Adrenal gland (tissue), 19 donors: ENCODE measurements around the gene DBNDD1. TPM values are rescaled to one million over a fixed set of nuclear protein-coding genes. Genes with fewer than 3 reads are reported as not detected.
"Not testable (repeated sequence)": the region's sequence is repeated elsewhere in the genome, so short reads cannot be mapped to it uniquely, and the experiment has no call there.

Experiments
- DNase-seq, 7 donors: peaks; one replicate each; pipeline ENCODE4 v3.0.0-alpha.2; 2019 to 2020
- H3K27ac ChIP-seq, 5 donors: fragments of 200-600 bp; sonication (generic) in 4 of 5; 1 replicate in 3 of 5; 2 replicates in 2 of 5; pipeline versions ENCODE4 v1.5.1 to v1.8.0; 2016 to 2020; ENCODE audit warnings: mild to moderate bottlenecking in 1 of 5
- H3K27me3 ChIP-seq: fragments of 200-600 bp; 2 replicates; pipeline ENCODE4 v1.8.0; 2021
- H3K36me3 ChIP-seq, 2 donors: fragments of 200-600 bp; replicated peaks in 1 of 2; 1 replicate in 1 of 2; 2 replicates in 1 of 2; pipeline versions ENCODE4 v1.5.1 to v1.8.0; 2018 to 2022
- H3K4me1 ChIP-seq, 2 donors: fragments of 200-600 bp; replicated peaks in 1 of 2; 1 replicate in 1 of 2; 2 replicates in 1 of 2; pipeline versions ENCODE4 v1.5.1 to v1.8.0; 2018 to 2021
- H3K4me3 ChIP-seq, 4 donors: fragments of 200-600 bp; sonication (generic) in 3 of 4; one replicate each; pipeline ENCODE4 v1.5.1; 2016 to 2018
- H3K9me3 ChIP-seq, 3 donors: fragments of 200-600 bp; sonication (generic) in 1 of 3; replicated peaks in 1 of 3; 1 replicate in 2 of 3; 2 replicates in 1 of 3; pipeline versions ENCODE4 v1.5.1 to v1.8.0; 2016 to 2021
- POLR2A ChIP-seq, 2 donors: fragments of 450-650 bp; IDR thresholded peaks; one replicate each; pipeline ENCODE4 v1.6.1; 2017; ENCODE audit warnings: antibody characterized with exemption in 2 of 2, mild to moderate bottlenecking in 2 of 2, moderate library complexity in 1 of 2
- WGBS, 4 donors: extraction: QIAGEN DNeasy Blood & Tissue Kit in 2 of 4; methylation state at CpG; one replicate each; pipeline versions ENCODE4 v1.1.5 to v1.1.7; 2013 to 2017; 5-methylcytosine and 5-hydroxymethylcytosine counted together
- intact Hi-C, 2 donors: fragments of 100-400 bp; cut with DNase I; formaldehyde crosslinking; loops; one replicate each; pipeline versions ENCODE4 v1.14.1 to v1.15.0; 2022 to 2023
- long read RNA-seq, 10 donors: library from polyadenylated mRNA in 3 of 10; unstranded in 2 of 10; stranded (forward) in 1 of 10; transcript quantifications; one replicate each; pipeline ENCODE4 v2.0.0 and lab custom pipeline, GENCODE V29; 2021 to 2026
- polyA plus RNA-seq, 3 donors: library from polyadenylated mRNA; stranded (reverse); fragments of 200-250 nt in 2 of 3; fragments of 350-450 nt in 1 of 3; fragmentation: Illumina TruSeq in 1 of 3; extraction: RNeasy Lipid Tissue Mini Kit (QIAGEN cat#74804) in 1 of 3; gene quantifications; one replicate each; pipeline ENCODE4 v1.2.3, GENCODE V29; 2013 to 2014
- total RNA-seq, 9 donors: library from RNA; depleted of rRNA in 4 of 9; stranded (reverse); fragments of >200 nt in 4 of 9; fragments of 120-200 nt in 1 of 9; fragmentation: NEBNext Ultra II Directional in 1 of 9; extraction: Animal tissue kit (Norgen Biotek cat#: 25700) in 1 of 9; gene quantifications; one replicate each; pipeline versions ENCODE4 v1.1.0 to v1.2.4, GENCODE V29; 2013 to 2023
- TF ChIP-seq, protein P1 (sequence below), 6 experiments: fragments of 450-650 bp in 4 of 6; fragments of 200-600 bp in 2 of 6; sonication (generic) in 1 of 6; IDR thresholded peaks; 1 replicate in 5 of 6; 2 replicates in 1 of 6; pipeline versions ENCODE4 v1.5.1 to v1.8.0; 2016 to 2021; ENCODE audit warnings: antibody characterized with exemption in 6 of 6, mild to moderate bottlenecking in 2 of 6, moderate library complexity in 1 of 6
- donor health status: healthy with polysubstance abuse.
- donor health status: Bipolar disorder and iron deficiency.
- donor health status: DM: yes; HTN: yes; CAD: no.
- donor health status: DM: no; HTN: no; CAD: no.
- donor health status: DM: no; HTN: no; CAD: no.
- donor health status: DM: yes; HTN: yes; CAD: no.

DBNDD1 gene, protein sequence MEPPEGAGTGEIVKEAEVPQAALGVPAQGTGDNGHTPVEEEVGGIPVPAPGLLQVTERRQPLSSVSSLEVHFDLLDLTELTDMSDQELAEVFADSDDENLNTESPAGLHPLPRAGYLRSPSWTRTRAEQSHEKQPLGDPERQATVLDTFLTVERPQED
- 10 to 100 TPM in 1 of 9 donors, 1 to 10 TPM in 8; 1.4 to 24.2 (median 7.7) TPM for total RNA-seq
- 1 to 10 TPM; 3.3 to 6.7 (median 5.5) TPM for polyA plus RNA-seq
- long read RNA-seq, donor 1, partial matches to known transcripts, result 0 of 10 reads
- long read RNA-seq, donor 1, other reads (novel, unspliced or antisense), result 10 of 10 reads
- long read RNA-seq, donor 2, partial matches to known transcripts, result 0 of 6 reads
- long read RNA-seq, donor 2, other reads (novel, unspliced or antisense), result 0 of 6 reads
- long read RNA-seq, donor 3, partial matches to known transcripts, result 0 of 1 reads
- long read RNA-seq, donor 3, other reads (novel, unspliced or antisense), result 0 of 1 reads
- long read RNA-seq, donor 4, transcript DBNDD1-201 (4 exons, 2,079 nt), result major isoform, 5 of 7 reads
- long read RNA-seq, donor 4, partial matches to known transcripts, result 0 of 7 reads
- long read RNA-seq, donor 4, other reads (novel, unspliced or antisense), result 0 of 7 reads
- long read RNA-seq, donor 5, transcript DBNDD1-201 (4 exons, 2,079 nt), result major isoform, 35 of 39 reads
- long read RNA-seq, donor 5, partial matches to known transcripts, result 0 of 39 reads
- long read RNA-seq, donor 5, other reads (novel, unspliced or antisense), result 2 of 39 reads
- long read RNA-seq, donor 6, partial matches to known transcripts, result 0 of 4 reads
- long read RNA-seq, donor 6, other reads (novel, unspliced or antisense), result 0 of 4 reads
- long read RNA-seq, donor 7, partial matches to known transcripts, result 0 of 1 reads
- long read RNA-seq, donor 7, other reads (novel, unspliced or antisense), result 0 of 1 reads
- long read RNA-seq, donor 8, partial matches to known transcripts, result 0 of 2 reads
- long read RNA-seq, donor 8, other reads (novel, unspliced or antisense), result 0 of 2 reads
- long read RNA-seq, donor 9, partial matches to known transcripts, result 0 of 5 reads
- long read RNA-seq, donor 9, other reads (novel, unspliced or antisense), result 0 of 5 reads
- long read RNA-seq, donor 10, partial matches to known transcripts, result 0 of 2 reads
- long read RNA-seq, donor 10, other reads (novel, unspliced or antisense), result 0 of 2 reads

DNA sequence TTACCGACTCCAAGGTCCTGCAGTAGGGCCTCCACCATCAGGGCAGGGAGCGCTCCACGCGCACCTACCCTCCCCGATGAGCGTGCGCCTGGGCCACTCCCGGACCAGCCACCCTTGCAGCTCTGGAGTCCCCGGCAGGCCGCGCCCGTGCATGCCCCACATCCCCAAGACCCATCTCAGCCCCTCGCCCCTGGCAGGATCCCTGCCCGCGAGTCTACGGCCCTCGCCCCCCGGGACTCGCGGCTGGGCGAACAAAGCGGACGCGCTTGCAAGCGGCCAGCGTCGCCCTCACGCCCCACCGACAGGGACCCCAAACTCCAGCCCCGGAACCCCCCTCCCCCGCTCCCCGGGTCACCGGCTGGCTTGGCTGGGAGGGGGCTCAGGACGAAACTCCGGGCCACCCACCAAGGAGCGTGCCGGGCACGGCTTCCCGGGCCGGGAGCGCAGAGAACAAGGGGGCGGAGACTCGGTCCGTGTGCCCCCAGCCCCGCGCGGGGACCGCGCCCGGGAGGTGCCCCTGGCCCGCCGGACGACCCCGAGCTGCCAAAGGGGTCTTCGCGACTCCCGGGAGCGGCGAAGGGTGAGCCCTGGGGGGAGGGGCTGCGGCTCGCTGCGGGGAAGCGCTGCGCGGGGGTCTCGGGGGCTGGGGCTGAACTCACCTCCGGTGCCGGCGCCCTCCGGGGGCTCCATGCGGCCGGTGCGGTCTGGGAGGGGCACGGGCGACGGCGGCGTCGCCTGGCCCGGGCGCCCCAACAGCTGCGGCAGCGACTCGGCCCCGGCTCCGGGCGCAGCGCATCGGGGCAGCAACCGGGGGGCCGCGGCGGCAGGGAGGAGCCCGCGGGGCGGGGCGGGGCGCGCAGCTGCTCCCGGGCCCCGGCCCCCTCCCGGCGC, at the start of gene DBNDD1:
Gene DBNDD1 (minus strand): TSS at position 805 of the 891 bp plus-strand sequence. CDS start 115 bp downstream, at position 690.
- peak in 2 of 7 donors; percentile 30 to 65 for DNase-seq
- H3K4me1 ChIP-seq, result peaks cover 8 to 28% of the 10 kb centered on the region in 2 donors
- intact Hi-C loops, result no loop called here
- WGBS, 4 donors, result 0 to 4% (median 3%) methylated on average over 17 to 103 of the region's 103 CpGs
- H3K27me3 ChIP-seq, result no peaks in the 10 kb centered on the region
- peak within 1 kb of the TSS in 2 of 5 donors; percentile 28 to 69 for H3K27ac ChIP-seq
- H3K4me3 ChIP-seq, result peak within 1 kb of the TSS in 3 of 4 donors; percentile 25 to 86 (median 67)
- no peaks in the 10 kb centered on the region for H3K36me3 ChIP-seq
- no peaks in the 10 kb centered on the region for H3K9me3 ChIP-seq
- TF ChIP-seq, protein P1, sequence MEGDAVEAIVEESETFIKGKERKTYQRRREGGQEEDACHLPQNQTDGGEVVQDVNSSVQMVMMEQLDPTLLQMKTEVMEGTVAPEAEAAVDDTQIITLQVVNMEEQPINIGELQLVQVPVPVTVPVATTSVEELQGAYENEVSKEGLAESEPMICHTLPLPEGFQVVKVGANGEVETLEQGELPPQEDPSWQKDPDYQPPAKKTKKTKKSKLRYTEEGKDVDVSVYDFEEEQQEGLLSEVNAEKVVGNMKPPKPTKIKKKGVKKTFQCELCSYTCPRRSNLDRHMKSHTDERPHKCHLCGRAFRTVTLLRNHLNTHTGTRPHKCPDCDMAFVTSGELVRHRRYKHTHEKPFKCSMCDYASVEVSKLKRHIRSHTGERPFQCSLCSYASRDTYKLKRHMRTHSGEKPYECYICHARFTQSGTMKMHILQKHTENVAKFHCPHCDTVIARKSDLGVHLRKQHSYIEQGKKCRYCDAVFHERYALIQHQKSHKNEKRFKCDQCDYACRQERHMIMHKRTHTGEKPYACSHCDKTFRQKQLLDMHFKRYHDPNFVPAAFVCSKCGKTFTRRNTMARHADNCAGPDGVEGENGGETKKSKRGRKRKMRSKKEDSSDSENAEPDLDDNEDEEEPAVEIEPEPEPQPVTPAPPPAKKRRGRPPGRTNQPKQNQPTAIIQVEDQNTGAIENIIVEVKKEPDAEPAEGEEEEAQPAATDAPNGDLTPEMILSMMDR (IDR thresholded peaks at IDR 0.05), result no peak
- no peak for TF ChIP-seq POLR2A (IDR thresholded peaks at IDR 0.05)

DNA sequence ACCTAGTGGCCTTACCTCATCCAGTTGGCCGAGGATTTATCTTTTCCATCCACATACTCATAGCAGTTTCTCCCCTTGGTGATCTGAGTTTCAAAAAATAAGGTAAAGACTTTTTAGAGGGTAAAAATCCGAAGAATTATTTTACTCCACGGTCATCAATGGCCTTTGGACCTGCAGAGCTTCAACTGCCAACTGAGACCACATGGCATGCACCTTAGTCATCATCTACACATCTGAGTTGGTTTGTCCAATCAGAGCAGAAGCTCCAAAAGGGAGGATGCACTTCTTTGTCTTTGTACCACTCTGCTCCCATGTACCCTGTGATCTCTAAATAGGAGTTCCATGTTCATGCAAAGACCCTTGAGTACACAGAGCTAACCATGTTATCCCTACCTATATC, 42.2 kb upstream of the DBNDD1 start:
- TF ChIP-seq, protein P1 (IDR thresholded peaks at IDR 0.05), result no peak
- Histone ChIP-seq H3K36me3 (no peaks in the 10 kb centered on the region), H3K27me3 (no peaks in the 10 kb centered on the region), H3K4me1 (no peaks in the 10 kb centered on the region), H3K4me3 (no peak overlapping the region), H3K27ac (no peak overlapping the region), H3K9me3 (no peaks in the 10 kb centered on the region)
- 63 to 70% (median 65%) methylated on average over 3 of the region's 3 CpGs for WGBS, 4 donors
- intact Hi-C loops, result no loop called here
- no peak for DNase-seq

DNA sequence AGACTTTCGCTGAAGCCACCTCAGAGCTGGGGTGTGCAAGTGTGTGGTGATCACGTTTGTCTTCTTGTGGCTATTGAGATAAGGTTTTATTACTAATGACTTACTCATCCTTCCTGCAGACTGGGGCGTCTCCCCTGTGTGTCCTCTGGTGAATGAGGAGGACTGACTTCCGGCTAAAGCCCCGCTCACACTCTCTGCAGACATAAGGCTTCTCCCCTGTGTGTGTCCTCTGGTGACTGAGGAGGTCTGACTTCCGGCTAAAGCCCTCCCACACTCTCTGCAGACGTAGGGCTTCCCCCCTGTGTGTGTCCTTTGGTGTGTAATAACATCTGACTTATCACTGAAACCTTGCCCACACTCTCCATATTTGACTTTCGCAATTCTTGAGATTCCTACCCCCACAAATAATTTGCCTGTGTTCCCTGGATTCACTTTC, 38.5 kb upstream of the DBNDD1 start:
- intact Hi-C loops, result no loop called here
- H3K9me3 ChIP-seq, result no peaks in the 10 kb centered on the region
- TF ChIP-seq, protein P1 (IDR thresholded peaks at IDR 0.05), result no peak
- TF ChIP-seq POLR2A (IDR thresholded peaks at IDR 0.05), result no peak
- H3K4me1 ChIP-seq, result no peaks in the 10 kb centered on the region
- DNase-seq, result no peak
- no peak overlapping the region for H3K27ac ChIP-seq
- 53 to 62% (median 54%) methylated on average over 7 to 8 of the region's 8 CpGs for WGBS, 4 donors
- no peak overlapping the region for H3K4me3 ChIP-seq
- no peaks in the 10 kb centered on the region for H3K36me3 ChIP-seq
- H3K27me3 ChIP-seq, result no peaks in the 10 kb centered on the region

DNA sequence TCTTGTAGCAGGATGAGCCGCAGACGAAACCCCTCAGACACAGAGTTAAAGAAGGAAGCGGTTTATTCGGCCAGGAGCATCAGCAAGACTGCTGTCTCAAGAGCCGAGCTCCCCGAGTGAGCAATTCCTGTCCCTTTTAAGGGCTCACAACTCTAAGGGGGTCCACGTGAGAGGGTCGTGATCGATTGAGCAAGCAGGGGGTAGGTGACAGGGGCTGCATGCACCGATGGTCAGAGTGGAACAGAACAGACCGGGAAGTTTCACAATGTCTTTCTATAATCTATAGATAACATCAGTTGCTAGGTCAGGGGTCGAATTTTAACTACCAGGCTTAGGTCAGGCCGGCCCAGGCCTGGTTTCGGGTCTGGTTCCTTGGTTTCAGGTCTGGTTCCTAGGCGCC, 37.3 kb upstream of the DBNDD1 start:
- H3K4me3 ChIP-seq, H3K4me1 ChIP-seq, H3K36me3 ChIP-seq, intact Hi-C loops, DNase-seq, H3K27ac ChIP-seq, H3K27me3 ChIP-seq, H3K9me3 ChIP-seq: not testable (repeated sequence)
- 75 to 81% (median 80%) methylated on average over 15 of the region's 15 CpGs for WGBS, 4 donors
